Cerebellar cortex (tissue), 1 donor: ENCODE data around the gene DNAAF8.

Experiments
- DNase-seq: peaks from one replicate; pipeline ENCODE4 v3.0.0-alpha.2; 2015; ENCODE audit warnings: low spot score

Gene DNAAF8

DNA sequence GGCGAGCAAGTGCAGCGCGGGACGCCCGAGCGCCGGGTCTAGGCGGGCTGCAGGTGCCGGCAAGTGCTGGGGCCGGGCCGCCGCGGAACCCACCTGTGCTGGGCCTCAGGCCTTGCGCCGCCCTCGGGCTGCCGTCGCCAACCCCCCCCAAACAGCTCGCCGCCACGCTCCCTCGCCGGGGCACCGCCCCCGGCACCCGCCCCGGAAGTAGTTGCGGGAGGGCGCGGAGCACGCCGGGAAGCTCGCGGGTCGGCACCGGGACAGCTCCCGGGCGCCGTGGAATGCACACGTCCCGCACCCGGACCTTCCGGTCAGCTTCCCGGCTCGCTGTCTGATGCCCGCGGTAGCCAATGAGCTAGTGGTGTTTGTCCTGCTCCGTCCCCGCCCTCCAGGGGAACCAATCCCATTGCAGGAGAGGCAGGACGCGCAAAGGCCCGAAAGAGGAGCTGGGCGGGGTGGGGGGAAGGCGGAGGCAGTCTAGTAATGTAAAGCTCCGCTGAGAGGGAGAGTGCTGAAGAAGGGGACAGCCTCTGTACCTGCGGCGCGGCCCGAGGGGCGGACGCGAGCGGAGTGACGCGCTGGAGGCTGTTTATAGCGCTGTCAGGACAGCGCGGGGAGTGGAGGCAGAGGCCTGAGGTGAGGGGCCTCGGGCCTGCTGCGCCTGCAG is at the start of gene DNAAF8, which contains the start of gene ANKS3:
TSS of gene DNAAF8 (plus strand) at position 475 of the 667 bp plus-strand sequence. CDS start 1,978 bp downstream, outside the sequence.
TSS of gene ANKS3 (minus strand) at position 209 of the 667 bp plus-strand sequence. CDS start 4,122 bp downstream, outside the sequence.
- DNase-seq: peak; percentile 99

DNA sequence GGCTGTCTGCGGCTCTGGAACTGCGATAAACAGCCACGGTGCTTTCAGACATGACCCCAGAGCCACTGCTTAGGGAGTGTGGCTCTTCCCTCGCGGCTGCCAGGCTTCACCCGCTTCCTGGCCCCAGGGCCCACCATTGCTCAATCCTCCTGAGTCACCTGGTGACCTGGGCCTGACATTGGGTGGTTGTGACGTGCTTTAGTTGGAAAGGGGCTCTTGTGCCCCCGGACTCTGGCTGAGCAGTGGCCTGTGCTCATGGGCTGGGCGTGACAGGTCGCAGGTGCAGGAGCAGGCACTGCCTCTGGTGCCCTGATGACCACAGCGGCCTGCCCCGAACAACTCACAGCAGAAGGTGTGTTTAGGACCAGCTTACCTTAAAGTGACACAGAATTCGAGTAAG is 49.6 kb upstream of the DNAAF8 start:
- DNase-seq: no peak

DNA sequence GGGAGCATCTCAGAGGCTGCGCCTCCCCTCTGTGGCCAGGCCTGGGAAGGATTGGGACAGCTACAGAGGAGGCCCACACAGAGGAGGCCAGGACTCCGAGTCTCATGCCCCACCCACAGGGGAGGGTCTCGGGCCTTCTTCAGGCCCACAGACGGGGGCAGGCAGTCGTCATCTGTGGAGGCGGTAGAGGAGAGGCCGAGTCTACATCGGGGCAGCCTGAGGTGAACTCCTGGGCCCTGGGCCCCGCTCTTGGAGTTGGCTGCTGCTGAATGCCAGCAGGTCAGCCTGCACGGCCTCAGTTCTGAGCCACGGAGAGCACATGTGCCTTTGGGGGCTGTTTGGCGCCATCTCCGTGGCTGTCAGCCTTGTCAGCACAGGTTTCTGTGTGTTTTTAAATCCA is 49.0 kb upstream of the DNAAF8 start:
- DNase-seq: no peak

DNA sequence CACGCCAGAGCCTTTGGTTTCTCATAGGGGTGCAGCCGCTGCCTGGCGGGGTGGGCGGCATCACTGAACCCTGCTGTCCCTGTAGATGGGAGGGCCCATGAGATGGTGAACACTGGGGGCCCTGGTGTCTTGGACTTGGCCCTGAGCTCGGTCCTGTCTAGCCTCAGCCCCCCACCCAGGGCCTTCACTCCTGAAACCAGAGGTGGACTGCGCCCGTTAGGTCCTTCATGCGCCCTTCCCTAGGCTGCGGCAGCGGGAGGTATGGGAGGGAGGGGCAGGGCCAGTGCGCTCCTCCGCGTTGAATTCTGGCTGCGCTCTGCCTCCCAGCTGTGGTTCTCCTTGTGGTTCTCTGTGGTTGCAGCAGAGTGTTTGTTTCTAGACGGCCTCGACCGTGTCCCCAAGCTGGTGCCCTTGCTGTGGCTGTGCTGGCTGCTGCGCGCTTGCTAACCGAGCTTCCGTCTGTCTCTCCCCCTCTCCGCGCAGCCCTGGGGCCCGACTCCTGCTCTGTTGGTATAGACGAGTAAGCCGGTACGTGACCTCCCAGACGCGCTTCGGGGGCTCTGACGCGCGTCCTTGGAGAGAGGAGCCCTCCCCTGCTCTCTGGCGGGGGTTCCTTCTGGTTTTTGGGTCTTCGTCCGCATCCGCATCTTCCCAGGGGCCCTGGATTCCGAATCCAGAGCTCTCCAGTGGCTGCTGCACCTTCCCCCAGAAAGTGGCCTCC is 48.4 kb upstream of the DNAAF8 start:
- no peak for DNase-seq

DNA sequence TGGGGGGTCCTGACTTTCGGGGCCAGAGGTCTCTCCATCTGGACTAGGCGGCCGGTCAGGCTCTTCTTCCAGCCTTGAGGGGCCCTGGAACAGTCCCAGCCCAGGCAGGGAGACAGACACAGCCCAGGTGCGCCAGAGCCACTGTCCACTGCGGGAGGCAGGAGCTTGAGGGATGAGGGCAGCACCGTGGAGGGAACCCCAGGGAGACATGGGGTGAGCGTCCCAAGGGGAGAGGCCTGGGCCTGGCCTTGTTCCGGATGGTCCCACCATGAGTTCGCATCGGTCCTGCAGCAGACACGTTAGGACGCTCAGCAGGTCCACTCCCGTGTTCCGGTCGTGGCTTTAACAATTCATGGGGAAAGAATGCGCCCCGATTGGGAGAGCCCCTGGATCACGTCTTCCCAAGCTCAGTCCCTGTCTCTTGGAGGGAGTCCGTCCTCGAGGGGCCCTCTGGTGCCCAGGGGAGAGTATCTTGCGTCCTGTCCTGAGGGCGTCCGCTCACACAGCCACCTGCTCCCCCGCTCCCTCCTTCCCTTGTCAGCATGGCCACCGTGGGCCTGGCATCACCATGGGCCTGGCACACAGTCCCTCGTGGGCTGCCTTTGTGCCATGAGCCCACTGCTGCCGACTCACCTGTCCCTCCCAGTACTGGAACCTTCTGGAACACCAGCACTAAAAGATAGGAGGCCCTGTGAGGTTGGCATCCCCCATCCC is 47.7 kb upstream of the DNAAF8 start:
- no peak for DNase-seq

DNA sequence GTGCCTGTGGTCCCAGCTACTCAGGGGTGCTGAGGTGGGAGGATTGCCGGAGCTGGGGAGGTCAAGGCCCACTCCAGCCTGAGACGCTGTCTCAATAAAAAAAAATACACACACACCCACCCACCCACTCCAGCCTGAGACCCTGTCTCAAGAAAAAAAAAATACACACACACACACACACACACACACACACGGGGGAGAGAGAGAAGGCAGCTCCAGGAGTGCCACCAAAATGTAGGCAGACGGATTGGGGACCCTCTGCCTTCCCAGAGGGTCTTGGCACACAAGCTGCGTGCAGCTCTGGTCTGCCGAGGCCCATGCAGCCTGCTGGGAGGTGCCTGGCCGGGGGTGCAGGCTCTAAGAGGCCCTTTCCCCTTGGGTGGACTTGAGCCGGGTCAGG is 46.9 kb upstream of the DNAAF8 start:
- DNase-seq: no peak

DNA sequence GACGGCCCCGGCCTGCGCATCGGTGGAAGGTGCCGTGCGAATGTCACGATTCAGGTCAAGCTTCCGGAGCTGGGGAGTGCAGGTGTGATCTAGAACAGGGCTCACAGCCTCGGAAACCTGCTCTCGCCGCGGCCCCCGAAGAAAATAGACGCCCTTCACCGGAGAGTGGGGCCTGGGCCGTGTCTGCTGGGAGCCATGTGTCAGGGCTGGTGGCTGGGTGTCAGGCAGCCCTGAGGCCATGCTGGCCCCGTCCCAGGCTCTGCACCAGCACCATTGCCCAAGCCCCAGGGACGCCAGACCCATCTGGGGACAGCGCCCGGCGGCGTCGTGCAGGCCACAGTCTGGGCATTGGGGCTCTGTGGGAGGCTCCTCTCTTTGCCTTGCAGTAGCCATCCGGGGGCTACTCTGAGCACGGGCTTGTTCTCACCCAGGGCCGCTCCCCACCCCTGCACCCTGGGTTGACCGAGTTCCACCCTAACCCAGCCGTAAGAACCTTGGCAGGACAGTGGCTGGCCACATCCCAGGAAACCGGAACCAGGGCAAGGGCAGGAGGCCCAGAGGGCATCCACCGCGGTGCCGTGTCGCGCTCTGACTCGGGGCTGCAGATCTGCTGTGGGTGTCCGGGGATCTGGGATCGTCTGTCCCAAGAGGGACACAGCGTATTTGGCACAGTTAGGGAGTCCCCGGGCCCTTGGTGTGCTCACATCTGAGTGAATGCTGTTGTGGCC is 46.2 kb upstream of the DNAAF8 start:
- DNase-seq: no peak

DNA sequence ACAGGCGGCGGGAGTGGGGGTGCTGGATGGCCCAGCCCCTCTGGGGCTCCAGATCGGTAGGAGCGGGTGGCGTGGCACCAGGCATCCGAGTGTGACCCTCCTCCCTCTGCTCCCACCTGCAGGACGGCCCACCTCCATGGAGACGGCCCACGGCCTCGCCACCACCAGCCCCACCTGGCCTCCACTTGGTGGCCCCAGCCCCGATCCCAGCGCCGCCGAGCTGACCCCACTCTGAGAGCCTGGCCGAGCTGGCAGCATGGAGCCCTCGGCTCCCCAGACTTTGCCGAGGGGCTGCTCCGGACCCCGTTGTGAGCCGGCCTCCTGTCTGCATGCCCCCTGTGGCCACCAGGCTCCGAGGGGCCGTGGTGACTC is 45.7 kb upstream of the DNAAF8 start:
- DNase-seq: no peak

DNA sequence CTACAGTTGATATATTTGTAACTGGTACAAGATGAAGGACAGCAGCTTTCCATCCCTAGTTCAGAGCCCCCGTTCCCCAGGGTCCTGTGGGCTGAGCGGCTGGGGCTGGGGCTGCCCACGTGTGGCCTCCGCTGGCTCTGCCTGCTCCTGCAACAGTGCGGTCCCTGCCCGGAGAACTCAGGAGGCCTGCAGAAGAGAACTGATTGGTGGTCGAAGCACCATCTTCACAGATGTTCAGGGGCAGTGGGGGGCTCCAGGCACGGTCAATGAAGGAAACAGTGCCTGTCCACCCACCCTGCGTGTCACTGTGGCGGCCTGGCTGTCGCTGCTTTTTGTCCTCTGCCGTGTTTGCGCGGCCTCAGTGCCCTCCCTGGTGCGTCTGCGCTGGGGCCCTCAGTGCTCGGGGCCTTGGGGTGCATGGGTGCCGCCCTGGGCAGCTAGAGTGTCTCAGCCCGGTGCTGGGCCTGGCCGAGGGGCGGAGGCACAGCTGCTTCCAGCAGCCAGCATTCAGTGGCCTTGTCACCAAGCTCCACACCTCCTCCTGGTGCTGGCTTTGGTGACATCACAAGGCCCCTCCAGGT is 45.2 kb upstream of the DNAAF8 start:
- no peak for DNase-seq

DNA sequence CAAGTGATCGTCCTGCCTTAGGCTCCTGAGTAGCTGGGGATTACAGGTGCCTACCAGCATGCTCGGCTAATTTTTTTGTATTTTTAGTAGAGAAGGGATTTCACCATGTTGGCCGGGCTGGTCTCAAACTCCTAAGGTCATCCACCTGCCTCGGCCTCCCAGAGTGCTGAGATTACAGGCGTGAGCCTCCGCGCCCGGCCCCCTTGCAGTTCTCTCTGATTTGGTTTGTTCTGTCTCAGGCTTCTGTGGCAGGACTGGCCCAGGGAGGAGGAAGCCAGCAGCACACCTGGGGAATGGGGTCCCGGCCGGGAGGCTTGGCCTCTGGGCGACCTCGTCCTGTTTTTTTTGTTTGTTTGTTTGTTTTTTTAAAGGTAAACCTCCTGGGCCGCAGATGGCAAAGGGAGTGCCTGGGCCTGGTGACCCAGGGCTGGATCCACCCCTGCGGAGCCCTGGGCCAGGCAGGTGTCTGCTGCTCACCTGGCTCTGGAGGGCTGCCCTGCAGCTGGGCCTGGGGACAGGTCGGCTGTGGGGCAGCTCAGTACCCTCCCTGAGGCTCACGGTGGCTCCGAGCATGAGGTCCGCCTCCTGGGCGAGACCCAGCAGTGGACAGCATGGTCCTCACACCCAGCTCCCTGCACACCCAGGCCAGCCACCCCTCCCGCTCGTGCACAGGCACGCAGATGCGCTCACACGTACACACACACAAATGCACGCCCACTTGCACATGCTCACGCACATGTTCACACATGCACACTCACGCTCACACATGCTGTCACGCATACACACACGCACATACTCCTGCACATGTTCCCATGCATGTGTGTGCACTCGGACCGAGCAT is 44.3 kb upstream of the DNAAF8 start:
- no peak for DNase-seq

DNA sequence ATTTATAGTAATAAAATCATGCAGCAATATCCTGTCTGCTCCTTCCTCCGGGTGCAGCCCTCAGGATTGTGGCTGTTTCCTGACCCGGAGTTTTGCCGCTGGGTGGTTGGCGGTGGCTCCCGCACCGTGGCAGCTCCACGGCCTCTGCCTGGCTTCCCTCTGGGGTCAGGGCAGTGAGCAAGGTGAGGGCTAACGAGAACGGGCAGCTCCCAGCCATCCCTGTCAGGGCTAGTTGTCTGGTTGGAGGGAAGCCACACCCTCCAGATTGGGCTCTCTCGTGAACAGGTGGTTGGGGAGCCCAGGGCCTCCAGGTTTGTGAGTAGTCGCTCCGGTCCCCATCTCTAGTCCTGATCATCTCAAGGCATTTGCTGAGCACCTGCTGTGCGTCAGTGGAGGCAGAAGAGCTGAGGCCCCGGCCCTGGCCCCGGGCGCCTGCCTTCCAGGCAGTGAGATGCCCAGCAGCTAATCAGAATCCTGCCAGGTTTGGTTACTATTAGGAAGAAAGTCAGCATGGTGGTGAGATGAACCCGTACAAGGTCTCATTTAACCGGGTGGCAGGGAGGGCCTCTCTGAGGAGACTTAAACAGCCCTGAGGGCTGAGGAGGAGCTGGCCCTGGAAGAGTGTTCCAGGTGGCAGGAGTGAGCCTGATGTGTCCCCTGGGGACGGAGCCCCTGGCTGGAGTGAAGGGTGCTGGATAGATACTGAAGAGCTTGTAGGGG is 43.2 kb upstream of the DNAAF8 start:
- DNase-seq: peak; percentile 66

DNA sequence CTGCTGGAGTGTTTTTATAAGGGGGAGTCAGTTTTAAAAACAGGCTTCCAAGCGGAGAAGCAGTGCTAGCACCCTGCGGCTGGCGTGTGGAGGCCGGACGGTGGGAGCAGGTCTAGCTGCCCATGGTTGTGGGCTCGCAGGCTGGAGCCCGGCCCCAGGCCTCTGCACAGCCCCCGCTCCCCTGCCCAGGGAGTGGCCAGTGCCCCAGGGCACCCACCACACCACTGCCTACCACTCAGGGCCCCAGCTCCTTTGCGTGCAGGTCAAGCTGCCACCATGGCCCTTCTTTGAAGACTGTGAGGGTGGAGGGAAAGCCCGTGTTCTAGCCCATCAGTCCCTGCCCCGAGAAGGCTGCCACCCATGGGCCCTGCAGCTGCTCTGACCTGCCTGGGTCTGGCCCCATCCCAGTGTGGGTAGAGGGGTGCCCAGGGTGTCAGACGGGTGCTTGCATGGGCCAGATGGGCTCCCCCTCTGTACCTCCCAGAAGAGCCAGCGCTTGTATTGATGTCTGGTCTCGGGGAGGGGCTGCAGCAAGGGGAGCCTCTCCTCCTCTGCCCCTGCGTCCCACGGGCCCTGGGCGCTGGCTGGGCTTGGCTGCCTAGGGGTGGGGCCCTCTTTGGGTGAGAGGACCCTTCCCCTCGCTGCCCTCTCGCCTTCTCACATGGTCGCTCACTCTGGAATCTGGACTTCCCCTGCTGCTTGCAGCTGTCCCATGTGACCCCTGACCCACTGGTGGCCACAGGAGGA is 42.5 kb upstream of the DNAAF8 start:
- no peak for DNase-seq

DNA sequence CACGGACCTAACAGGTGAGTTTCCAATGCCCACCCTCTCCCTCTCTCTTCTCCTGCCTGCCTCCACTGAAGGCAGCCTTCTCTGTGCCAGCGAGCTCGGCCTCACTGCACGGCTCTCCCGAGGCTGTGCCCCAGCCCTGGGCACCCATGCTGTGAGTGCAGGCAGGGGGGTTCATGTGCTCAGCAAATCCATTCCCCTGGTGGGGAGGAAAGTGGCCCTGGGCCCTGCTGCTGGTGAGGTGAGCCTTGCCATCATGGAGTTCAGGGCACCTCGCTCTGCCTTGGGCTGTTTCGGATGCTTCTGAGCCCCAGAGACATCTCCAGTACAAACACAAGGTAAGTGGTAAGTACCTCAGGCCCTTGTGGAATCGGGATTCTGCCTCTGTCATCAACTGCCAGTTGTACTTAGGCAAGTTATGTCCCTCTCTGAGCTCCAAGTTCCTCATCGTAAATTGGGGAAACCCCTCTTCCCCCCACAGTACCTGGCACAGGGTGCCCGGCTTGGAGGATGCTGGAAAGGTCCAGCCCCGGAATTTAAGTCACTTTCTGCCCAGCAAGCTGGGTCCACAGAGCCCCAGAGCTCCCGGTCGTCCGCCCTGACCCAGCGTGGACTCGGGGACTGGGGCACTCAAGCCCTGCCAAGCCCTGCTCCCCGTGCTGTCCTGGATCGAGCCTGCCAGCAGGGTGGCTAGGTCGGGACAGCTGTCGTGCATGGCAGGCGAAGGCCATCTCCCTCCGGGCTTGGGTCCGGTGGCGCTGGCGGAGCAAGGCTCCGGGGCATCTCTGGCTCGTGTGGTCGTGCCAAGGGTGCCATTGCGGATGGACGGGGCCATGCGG is 41.7 kb upstream of the DNAAF8 start:
- DNase-seq: peak; percentile 25

DNA sequence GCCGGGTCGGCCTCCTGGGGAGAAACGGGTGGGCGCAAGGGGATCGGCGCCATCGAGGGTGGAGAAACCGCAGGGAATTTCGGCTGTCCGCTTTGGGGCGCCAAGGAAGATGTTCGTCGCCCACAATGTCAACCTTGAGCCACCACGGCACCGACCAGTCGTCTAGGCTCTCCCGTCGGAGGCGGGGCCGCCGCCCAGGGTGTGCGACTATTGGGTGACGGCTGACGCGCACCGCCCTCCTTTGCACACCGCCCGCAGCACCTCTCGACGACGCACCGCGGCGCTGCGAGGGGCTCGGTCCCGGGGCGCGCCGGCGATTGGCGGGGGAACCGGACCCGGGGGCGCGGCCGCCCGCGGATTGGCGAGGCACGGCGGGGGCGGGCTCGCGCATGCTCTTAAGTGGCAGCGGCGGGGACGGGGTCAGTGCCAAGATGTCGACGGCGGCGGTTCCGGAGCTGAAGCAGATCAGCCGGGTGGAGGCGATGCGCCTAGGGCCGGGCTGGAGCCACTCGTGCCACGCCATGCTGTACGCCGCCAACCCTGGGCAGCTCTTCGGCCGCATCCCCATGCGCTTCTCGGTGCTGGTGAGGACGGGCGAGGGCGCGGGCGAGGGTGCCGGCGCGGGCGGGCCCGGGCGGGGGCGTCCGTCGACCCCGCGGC is 40.9 kb upstream of the DNAAF8 start, which contains the start of gene NUDT16L1:
TSS of gene NUDT16L1 (plus strand) at position 267 of the 660 bp plus-strand sequence. CDS start at position 432, 165 bp downstream.
- DNase-seq: peak; percentile 96

DNA sequence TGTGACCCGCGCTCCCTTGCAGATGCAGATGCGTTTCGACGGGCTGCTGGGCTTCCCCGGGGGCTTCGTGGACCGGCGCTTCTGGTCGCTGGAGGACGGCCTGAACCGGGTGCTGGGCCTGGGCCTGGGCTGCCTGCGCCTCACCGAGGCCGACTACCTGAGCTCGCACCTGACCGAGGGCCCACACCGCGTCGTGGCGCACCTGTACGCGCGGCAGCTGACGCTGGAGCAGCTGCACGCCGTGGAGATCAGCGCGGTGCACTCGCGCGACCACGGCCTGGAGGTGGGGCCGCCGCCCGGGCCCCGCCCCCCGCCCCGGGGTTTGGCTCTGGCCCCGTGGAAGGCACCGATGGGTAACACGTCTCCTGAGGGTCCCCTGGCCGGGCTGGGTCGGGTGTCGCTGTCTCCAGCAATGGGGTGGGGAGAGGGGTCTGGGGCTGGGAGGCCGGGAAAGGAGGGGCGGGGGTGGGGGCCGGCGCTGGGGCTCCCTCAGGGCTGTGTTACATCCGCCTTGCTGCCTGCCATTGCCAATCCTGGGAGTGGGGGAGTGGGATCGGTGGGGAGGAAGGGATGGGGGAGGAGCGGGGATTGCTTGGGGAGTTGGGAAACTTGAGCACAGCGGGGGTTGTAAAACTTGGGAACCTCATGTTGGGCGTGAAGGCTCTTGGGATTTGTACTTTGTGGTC is 40.2 kb upstream of the DNAAF8 start:
- DNase-seq: no peak

DNA sequence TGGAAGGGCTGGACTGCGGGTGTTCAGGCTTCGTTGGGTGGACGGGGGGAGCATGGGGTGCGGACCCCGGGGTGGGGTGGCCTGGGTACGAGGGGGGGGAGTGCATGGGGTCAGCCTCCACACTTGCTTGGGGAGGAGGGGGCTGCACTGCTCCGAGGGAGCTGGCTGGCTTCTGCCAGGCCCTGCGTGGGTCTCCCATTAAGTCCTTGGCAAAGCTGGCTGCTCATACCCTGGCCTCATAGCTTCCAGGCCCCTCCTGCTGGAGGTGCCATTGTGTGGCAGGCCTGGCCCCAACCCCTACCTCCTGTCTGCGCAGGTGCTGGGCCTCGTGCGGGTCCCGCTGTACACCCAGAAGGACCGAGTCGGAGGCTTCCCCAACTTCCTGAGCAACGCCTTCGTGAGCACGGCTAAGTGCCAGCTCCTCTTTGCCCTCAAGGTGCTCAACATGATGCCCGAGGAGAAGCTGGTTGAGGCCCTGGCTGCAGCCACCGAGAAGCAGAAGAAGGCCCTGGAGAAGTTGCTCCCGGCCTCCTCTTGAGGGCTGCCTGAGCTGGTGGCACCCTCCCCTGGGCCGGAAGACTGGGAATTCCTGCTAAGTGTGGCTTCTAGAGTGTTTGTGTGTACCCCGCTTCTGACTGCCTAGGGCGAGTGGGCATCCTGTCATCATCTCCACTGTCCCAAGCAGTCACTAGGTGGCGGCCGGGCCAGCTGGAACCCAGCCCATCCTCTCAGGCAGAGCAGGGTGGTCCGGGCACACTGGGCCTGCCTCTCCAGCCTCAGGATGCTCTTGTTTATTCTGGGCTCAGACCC is 39.5 kb upstream of the DNAAF8 start:
- peak; percentile 48 for DNase-seq
